Choroid plexus epithelial cell (primary cell): Measurements from ENCODE around the gene TPK1.
A peak's percentile ranks its signal among the peaks of the same experiment; 100 is the strongest.

ENCODE experiments used
- DNase-seq: peaks from one replicate; pipeline ENCODE4 v3.0.0-alpha.2; 2010; ENCODE audit warnings: low read depth
- H3K4me3 ChIP-seq: 2 replicates; pipeline ENCODE4 v1.5.1; 2011; ENCODE audit warnings: low read depth, mild to moderate bottlenecking, control low read depth, low read length, moderate library complexity
- CTCF ChIP-seq: conservative IDR thresholded peaks from 2 replicates; pipeline ENCODE4 v1.5.1; 2011; ENCODE audit warnings: low read depth, mild to moderate bottlenecking, control low read depth, inconsistent platforms, low read length, moderate library complexity

TPK1 gene

GRCh38 chr7:144835652-144836544 lies at the start of gene TPK1:
Gene TPK1 (minus strand): TSS chr7:144836053. CDS start chr7:144835602, 451 bp downstream.
- DNase-seq = peak; percentile 97
- H3K4me3 ChIP-seq = peak within 1 kb of the TSS; percentile 79
- no peak for TF ChIP-seq CTCF

GRCh38 chr7:144885478-144885877 lies 49.6 kb upstream of the TPK1 start:
- no peak for DNase-seq
- no peak overlapping the region for H3K4me3 ChIP-seq
- no peak for TF ChIP-seq CTCF

GRCh38 chr7:144884896-144885295 lies 49.0 kb upstream of the TPK1 start:
- DNase-seq = no peak
- no peak for TF ChIP-seq CTCF
- H3K4me3 ChIP-seq = no peak overlapping the region

- TF ChIP-seq CTCF = no peak
- no peak overlapping the region for H3K4me3 ChIP-seq
- no peak for DNase-seq
Observed at GRCh38 chr7:144873316-144873845, 37.5 kb upstream of the TPK1 start.

- no peak for TF ChIP-seq CTCF
- H3K4me3 ChIP-seq = no peak overlapping the region
- no peak for DNase-seq
Observed at GRCh38 chr7:144869082-144869481, 33.2 kb upstream of the TPK1 start.

GRCh38 chr7:144866189-144866588 lies 30.3 kb upstream of the TPK1 start:
- TF ChIP-seq CTCF = no peak
- no peak for DNase-seq
- H3K4me3 ChIP-seq = no peak overlapping the region

GRCh38 chr7:144863320-144863647 lies 27.4 kb upstream of the TPK1 start:
- DNase-seq = no peak
- no peak for TF ChIP-seq CTCF
- H3K4me3 ChIP-seq = no peak overlapping the region
